MM.1S (cell line): ENCODE measurements around the gene USP9X.

Source experiments
- DNase-seq: peaks from one replicate; pipeline ENCODE4 v3.0.0-alpha.2; 2015
- H2AFZ ChIP-seq: fragments of 300-600 bp; sonication (generic); 2 replicates; pipeline ENCODE4 v1.6.0; 2016; ENCODE audit warnings: antibody characterized with exemption, low read length
- H3F3A ChIP-seq: fragments of 300-600 bp; sonication (generic); 2 replicates; pipeline ENCODE4 v1.6.1; 2016; ENCODE audit warnings: mild to moderate bottlenecking, antibody characterized with exemption, low read length, moderate library complexity, mixed read lengths; ENCODE audit not compliant: insufficient read depth
- H3K27ac ChIP-seq: fragments of 300-600 bp; sonication (generic); 2 replicates; pipeline ENCODE4 v1.5.1; 2016; ENCODE audit warnings: mild to moderate bottlenecking, low read length
- H3K27me3 ChIP-seq: fragments of 300-600 bp; sonication (generic); replicated peaks from 2 replicates; pipeline ENCODE4 v1.6.0; 2016; ENCODE audit warnings: low read length; ENCODE audit not compliant: insufficient read depth
- H3K36me3 ChIP-seq: fragments of 300-600 bp; sonication (generic); replicated peaks from 2 replicates; pipeline ENCODE4 v1.6.1; 2016; ENCODE audit warnings: mild to moderate bottlenecking, low read length, mixed read lengths; ENCODE audit not compliant: insufficient read depth
- H3K4me1 ChIP-seq: fragments of 300-600 bp; sonication (generic); 2 replicates; pipeline ENCODE4 v1.6.1; 2016; ENCODE audit warnings: low read length, mixed read lengths
- H3K4me2 ChIP-seq: fragments of 300-600 bp; sonication (generic); 2 replicates; pipeline ENCODE4 v1.6.0; 2016; ENCODE audit warnings: low read depth, low read length
- H3K4me3 ChIP-seq: fragments of 300-600 bp; sonication (generic); 2 replicates; pipeline ENCODE4 v1.5.1; 2016; ENCODE audit warnings: low read length, mixed read lengths
- H3K79me2 ChIP-seq: fragments of 300-600 bp; sonication (generic); 2 replicates; pipeline ENCODE4 v1.6.1; 2016; ENCODE audit warnings: mixed run types, low read length, mixed read lengths
- H3K9ac ChIP-seq: fragments of 300-600 bp; sonication (generic); 2 replicates; pipeline ENCODE4 v1.6.1; 2016; ENCODE audit warnings: low read length, mixed read lengths
- H3K9me2 ChIP-seq: fragments of 300-600 bp; sonication (generic); replicated peaks from 2 replicates; pipeline ENCODE4 v1.6.1; 2016; ENCODE audit warnings: mild to moderate bottlenecking, low read length, mixed read lengths; ENCODE audit not compliant: insufficient read depth
- H3K9me3 ChIP-seq: fragments of 300-600 bp; sonication (generic); replicated peaks from 2 replicates; pipeline ENCODE4 v1.6.1; 2016; ENCODE audit warnings: mild to moderate bottlenecking, low read length, mixed read lengths; ENCODE audit not compliant: insufficient read depth
- H4K20me1 ChIP-seq: fragments of 300-600 bp; sonication (generic); 2 replicates; pipeline ENCODE4 v1.6.1; 2016; ENCODE audit warnings: mild to moderate bottlenecking, low read length, moderate library complexity, mixed read lengths; ENCODE audit not compliant: insufficient read depth
- EZH2 ChIP-seq: fragments of 300-600 bp; sonication (generic); optimal IDR thresholded peaks from 2 replicates; pipeline ENCODE3; 2017; ENCODE audit warnings: low read depth, mild to moderate bottlenecking, antibody characterized with exemption, low read length, mixed read lengths
- EZH2phosphoT487 ChIP-seq: fragments of 300-600 bp; sonication (generic); IDR thresholded peaks from 2 replicates; pipeline ENCODE4 v1.6.1; 2018; ENCODE audit warnings: antibody characterized with exemption, low read length
- TF ChIP-seq, protein P1 (sequence below): fragments of 300-600 bp; sonication (generic); IDR thresholded peaks from 2 replicates; pipeline ENCODE4 v1.5.1; 2016; ENCODE audit warnings: antibody characterized with exemption, low read length, mixed read lengths

Gene USP9X

GRCh38 chrX:41043196-41043595, 42.0 kb upstream of the USP9X start:
- Histone ChIP-seq H3K9me2 (no peaks in the 10 kb centered on the region), H3K4me2 (no peak overlapping the region), H4K20me1 (no peaks in the 10 kb centered on the region), H3K27me3 (no peaks in the 10 kb centered on the region), H3K79me2 (no peaks in the 10 kb centered on the region), H3K36me3 (no peaks in the 10 kb centered on the region), H3F3A (no peaks in the 10 kb centered on the region), H3K27ac (no peak overlapping the region), H2AFZ (no peak overlapping the region), H3K9me3 (no peaks in the 10 kb centered on the region), H3K9ac (no peak overlapping the region), H3K4me3 (no peak overlapping the region), H3K4me1 (no peaks in the 10 kb centered on the region)
- TF ChIP-seq EZH2phosphoT487 (no peak), EZH2 (no peak)
- TF ChIP-seq, protein P1, sequence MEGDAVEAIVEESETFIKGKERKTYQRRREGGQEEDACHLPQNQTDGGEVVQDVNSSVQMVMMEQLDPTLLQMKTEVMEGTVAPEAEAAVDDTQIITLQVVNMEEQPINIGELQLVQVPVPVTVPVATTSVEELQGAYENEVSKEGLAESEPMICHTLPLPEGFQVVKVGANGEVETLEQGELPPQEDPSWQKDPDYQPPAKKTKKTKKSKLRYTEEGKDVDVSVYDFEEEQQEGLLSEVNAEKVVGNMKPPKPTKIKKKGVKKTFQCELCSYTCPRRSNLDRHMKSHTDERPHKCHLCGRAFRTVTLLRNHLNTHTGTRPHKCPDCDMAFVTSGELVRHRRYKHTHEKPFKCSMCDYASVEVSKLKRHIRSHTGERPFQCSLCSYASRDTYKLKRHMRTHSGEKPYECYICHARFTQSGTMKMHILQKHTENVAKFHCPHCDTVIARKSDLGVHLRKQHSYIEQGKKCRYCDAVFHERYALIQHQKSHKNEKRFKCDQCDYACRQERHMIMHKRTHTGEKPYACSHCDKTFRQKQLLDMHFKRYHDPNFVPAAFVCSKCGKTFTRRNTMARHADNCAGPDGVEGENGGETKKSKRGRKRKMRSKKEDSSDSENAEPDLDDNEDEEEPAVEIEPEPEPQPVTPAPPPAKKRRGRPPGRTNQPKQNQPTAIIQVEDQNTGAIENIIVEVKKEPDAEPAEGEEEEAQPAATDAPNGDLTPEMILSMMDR = no peak
- no peak for DNase-seq

DNA sequence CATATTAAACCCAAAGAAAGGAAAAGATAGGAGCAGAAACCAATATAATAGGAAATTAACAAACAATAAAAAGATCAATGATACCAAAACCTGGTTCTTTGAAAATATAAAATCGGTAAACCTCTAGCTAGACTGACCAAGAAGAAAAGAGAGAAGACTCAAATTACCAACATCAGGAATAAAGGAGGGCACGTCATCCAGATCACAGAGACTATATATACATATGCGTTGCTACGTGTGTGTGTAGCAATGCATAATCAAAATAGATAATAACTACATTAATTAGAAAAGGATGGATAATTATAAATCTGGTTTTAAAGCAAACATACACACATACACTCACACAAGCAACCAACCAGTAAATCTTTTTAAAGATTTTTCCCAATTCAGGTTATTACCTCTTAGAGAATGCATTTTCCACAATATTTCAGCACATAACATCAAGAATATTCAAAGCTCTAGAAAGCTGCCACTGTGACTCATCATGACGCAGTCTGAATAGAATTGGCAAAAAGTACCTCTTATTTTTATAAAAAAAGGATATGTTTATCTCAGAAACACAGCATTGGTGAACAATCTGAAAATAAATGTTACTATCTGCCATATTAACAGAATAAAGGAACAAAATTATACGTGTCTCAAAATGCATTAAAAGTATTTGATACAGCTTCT, 41.4 kb upstream of the USP9X start:
- no peaks in the 10 kb centered on the region for H3K27me3 ChIP-seq

DNA sequence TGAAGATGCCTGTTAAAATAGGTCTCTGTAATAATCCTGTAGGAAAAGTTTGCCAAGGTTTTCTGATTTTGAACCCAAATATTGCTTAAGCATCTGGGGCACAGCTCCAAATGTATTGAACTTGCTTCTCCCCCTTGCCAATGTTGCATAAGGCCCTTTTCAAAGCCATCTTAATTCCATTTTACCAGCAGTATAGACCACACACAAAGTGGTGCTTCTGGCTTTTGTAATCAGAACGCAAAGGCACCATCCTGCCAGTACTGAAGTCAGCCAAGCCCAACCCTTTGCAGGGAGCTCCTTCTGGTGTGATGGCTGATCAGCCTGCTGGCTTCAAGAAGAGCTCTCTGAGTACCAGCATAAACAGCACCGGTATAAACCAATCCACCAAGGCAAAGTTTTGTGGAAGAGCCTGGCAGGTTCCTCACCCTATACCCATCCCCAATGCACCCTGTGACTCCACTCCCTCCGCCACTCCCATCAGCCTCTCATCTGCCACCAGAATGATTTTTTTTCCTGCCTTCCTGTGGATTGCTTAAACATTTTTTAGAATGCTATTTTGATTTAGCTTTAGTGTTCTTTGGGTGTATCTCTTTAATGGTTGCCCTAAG, 39.2 kb upstream of the USP9X start:
- Histone ChIP-seq H3K4me2 (no peak overlapping the region), H3K4me3 (no peak overlapping the region), H3F3A (no peaks in the 10 kb centered on the region), H3K36me3 (no peaks in the 10 kb centered on the region), H2AFZ (no peak overlapping the region), H3K9ac (no peak overlapping the region), H3K9me3 (no peaks in the 10 kb centered on the region), H3K9me2 (no peaks in the 10 kb centered on the region), H4K20me1 (no peaks in the 10 kb centered on the region), H3K27ac (no peak overlapping the region), H3K27me3 (no peaks in the 10 kb centered on the region), H3K79me2 (no peaks in the 10 kb centered on the region), H3K4me1 (no peaks in the 10 kb centered on the region)
- DNase-seq = no peak
- no peak for TF ChIP-seq EZH2
- no peak for TF ChIP-seq EZH2phosphoT487
- TF ChIP-seq, protein P1 = no peak

More for the DNA sequence above, 41.4 kb upstream of the USP9X start:
- Histone ChIP-seq H3K9ac (no peak overlapping the region), H3K4me3 (no peak overlapping the region), H3K79me2 (no peaks in the 10 kb centered on the region), H2AFZ (no peak overlapping the region), H3K4me1 (no peaks in the 10 kb centered on the region), H4K20me1 (no peaks in the 10 kb centered on the region), H3K9me2 (no peaks in the 10 kb centered on the region), H3F3A (no peaks in the 10 kb centered on the region), H3K27ac (no peak overlapping the region), H3K36me3 (no peaks in the 10 kb centered on the region), H3K9me3 (no peaks in the 10 kb centered on the region), H3K4me2 (no peak overlapping the region)
- no peak for TF ChIP-seq EZH2phosphoT487
- no peak for TF ChIP-seq EZH2
- TF ChIP-seq, protein P1 = no peak
- no peak for DNase-seq
